Umbilical cord (tissue), 1 donor: ENCODE results near the gene NPIPA5. TPM values are rescaled to one million over a fixed set of nuclear protein-coding genes. Genes with fewer than 3 reads are reported as not detected.

Source experiments
- total RNA-seq: library from RNA; depleted of rRNA; stranded (reverse); fragments of >200 nt; gene quantifications from one replicate; pipeline ENCODE4 v1.2.3, GENCODE V29; 2014; ENCODE audit warnings: low replicate concordance; ENCODE audit not compliant: insufficient read depth

Gene NPIPA5
- total RNA-seq, 1 donor from 2014 or later = not detected

Other genes with a start within 250 kb of the NPIPA5 start
- gene MPV17L, start 17.5 kb upstream of the NPIPA5 start, total RNA-seq = 1.9 TPM
- gene BMERB1, start 56.3 kb upstream of the NPIPA5 start, total RNA-seq = 42.1 TPM